ENCODE results near the gene LIMK2.
A peak's percentile ranks its signal among the peaks of the same experiment; 100 is the strongest.
"Not testable (repeated sequence)": the region's sequence is repeated elsewhere in the genome, so short reads cannot be mapped to it uniquely, and the experiment has no call there.

The LIMK2 gene

GRCh38 chr22:31211862-31212730 is at the start of gene LIMK2:
TSS of gene LIMK2 (plus strand) at chr22:31212298. CDS start at chr22:31212409, 111 bp downstream.
- peak within 1 kb of the TSS; percentile 89 for H3K4me3 ChIP-seq (ENCODE audit: low read depth, low read length)
- DNase-seq (ENCODE audit: low read depth), result peak; percentile 31

- DNase-seq (ENCODE audit: low read depth), result no peak
- no peak overlapping the region for H3K4me3 ChIP-seq (ENCODE audit: low read depth, low read length)
These were observed 41.1 kb upstream of the LIMK2 start for GRCh38 chr22:31170971-31171370.

GRCh38 chr22:31171734-31172133 is 40.4 kb upstream of the LIMK2 start:
- not testable (repeated sequence) for DNase-seq (ENCODE audit: low read depth); H3K4me3 ChIP-seq (ENCODE audit: low read depth, low read length)

- DNase-seq (ENCODE audit: low read depth), result no peak
- no peak overlapping the region for H3K4me3 ChIP-seq (ENCODE audit: low read depth, low read length)
These were observed 38.5 kb upstream of the LIMK2 start for GRCh38 chr22:31173386-31174145.

- no peak overlapping the region for H3K4me3 ChIP-seq (ENCODE audit: low read depth, low read length)
- no peak for DNase-seq (ENCODE audit: low read depth)
These were observed 35.2 kb upstream of the LIMK2 start for GRCh38 chr22:31176923-31177322.

- H3K4me3 ChIP-seq (ENCODE audit: low read depth, low read length), result no peak overlapping the region
- DNase-seq (ENCODE audit: low read depth), result peak; percentile 69
These were observed 34.5 kb upstream of the LIMK2 start for GRCh38 chr22:31177420-31178162.

- H3K4me3 ChIP-seq (ENCODE audit: low read depth, low read length), result no peak overlapping the region
- DNase-seq (ENCODE audit: low read depth), result no peak
These were observed 33.2 kb upstream of the LIMK2 start for GRCh38 chr22:31178859-31179258.

- no peak overlapping the region for H3K4me3 ChIP-seq (ENCODE audit: low read depth, low read length)
- DNase-seq (ENCODE audit: low read depth), result no peak
These were observed 32.8 kb upstream of the LIMK2 start for GRCh38 chr22:31179345-31179744.

GRCh38 chr22:31184015-31184414 is 28.1 kb upstream of the LIMK2 start:
- no peak for DNase-seq (ENCODE audit: low read depth)
- no peak overlapping the region for H3K4me3 ChIP-seq (ENCODE audit: low read depth, low read length)

GRCh38 chr22:31185056-31185455 is 27.0 kb upstream of the LIMK2 start:
- DNase-seq (ENCODE audit: low read depth), result peak; percentile 56

GRCh38 chr22:31187627-31188026 is 24.5 kb upstream of the LIMK2 start:
- no peak overlapping the region for H3K4me3 ChIP-seq (ENCODE audit: low read depth, low read length)
- DNase-seq (ENCODE audit: low read depth), result no peak

More at GRCh38 chr22:31185056-31185455, 27.0 kb upstream of the LIMK2 start:
- H3K4me3 ChIP-seq (ENCODE audit: low read depth, low read length), result no peak overlapping the region

GRCh38 chr22:31192513-31192912 is 19.6 kb upstream of the LIMK2 start:
- DNase-seq (ENCODE audit: low read depth), result peak; percentile 67
- H3K4me3 ChIP-seq (ENCODE audit: low read depth, low read length), result no peak overlapping the region

- no peak for DNase-seq (ENCODE audit: low read depth)
- H3K4me3 ChIP-seq (ENCODE audit: low read depth, low read length), result no peak overlapping the region
These were observed 19.0 kb upstream of the LIMK2 start for GRCh38 chr22:31193092-31193491.

GRCh38 chr22:31194681-31195080 is 17.4 kb upstream of the LIMK2 start:
- not testable (repeated sequence) for DNase-seq (ENCODE audit: low read depth); H3K4me3 ChIP-seq (ENCODE audit: low read depth, low read length)

GRCh38 chr22:31199187-31199586 is 12.9 kb upstream of the LIMK2 start:
- H3K4me3 ChIP-seq (ENCODE audit: low read depth, low read length), result no peak overlapping the region
- no peak for DNase-seq (ENCODE audit: low read depth)

- DNase-seq (ENCODE audit: low read depth), result not testable (repeated sequence)
These were observed 7.6 kb upstream of the LIMK2 start for GRCh38 chr22:31204352-31204984.

GRCh38 chr22:31205059-31205458 is 7.0 kb upstream of the LIMK2 start:
- not testable (repeated sequence) for H3K4me3 ChIP-seq (ENCODE audit: low read depth, low read length)

More at GRCh38 chr22:31204352-31204984, 7.6 kb upstream of the LIMK2 start:
- not testable (repeated sequence) for H3K4me3 ChIP-seq (ENCODE audit: low read depth, low read length)

GRCh38 chr22:31206460-31206859 is 5.6 kb upstream of the LIMK2 start:
- H3K4me3 ChIP-seq (ENCODE audit: low read depth, low read length); DNase-seq (ENCODE audit: low read depth): not testable (repeated sequence)

More at GRCh38 chr22:31205059-31205458, 7.0 kb upstream of the LIMK2 start:
- not testable (repeated sequence) for DNase-seq (ENCODE audit: low read depth)

Measured in skeletal muscle cell (primary cell).